Measurements from ENCODE around the gene PLEKHA4.
A peak's percentile ranks its signal among the peaks of the same experiment; 100 is the strongest.
"Not testable (repeated sequence)": the region's sequence is repeated elsewhere in the genome, so short reads cannot be mapped to it uniquely, and the experiment has no call there.

Gene PLEKHA4

DNA sequence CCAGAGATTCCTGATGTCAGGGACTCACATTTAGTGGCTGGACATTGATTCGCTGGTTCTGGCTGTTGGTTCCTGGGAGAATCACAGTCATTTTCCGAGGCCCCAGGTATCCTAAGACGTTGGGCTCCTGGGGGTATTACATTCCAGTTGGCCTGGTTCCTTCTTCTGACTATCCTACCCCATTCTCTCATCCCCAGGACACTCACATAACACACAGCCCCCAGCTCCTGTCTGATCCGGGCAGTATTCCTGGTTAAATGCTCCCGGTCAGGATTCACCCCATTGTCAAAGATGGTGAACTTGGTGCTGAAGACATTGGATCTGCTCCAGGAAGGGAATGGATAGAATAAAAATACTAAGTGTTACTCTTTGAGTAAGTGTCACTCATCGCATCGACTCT is 15.3 kb upstream of the PLEKHA4 start:
- no peak for DNase-seq

DNA sequence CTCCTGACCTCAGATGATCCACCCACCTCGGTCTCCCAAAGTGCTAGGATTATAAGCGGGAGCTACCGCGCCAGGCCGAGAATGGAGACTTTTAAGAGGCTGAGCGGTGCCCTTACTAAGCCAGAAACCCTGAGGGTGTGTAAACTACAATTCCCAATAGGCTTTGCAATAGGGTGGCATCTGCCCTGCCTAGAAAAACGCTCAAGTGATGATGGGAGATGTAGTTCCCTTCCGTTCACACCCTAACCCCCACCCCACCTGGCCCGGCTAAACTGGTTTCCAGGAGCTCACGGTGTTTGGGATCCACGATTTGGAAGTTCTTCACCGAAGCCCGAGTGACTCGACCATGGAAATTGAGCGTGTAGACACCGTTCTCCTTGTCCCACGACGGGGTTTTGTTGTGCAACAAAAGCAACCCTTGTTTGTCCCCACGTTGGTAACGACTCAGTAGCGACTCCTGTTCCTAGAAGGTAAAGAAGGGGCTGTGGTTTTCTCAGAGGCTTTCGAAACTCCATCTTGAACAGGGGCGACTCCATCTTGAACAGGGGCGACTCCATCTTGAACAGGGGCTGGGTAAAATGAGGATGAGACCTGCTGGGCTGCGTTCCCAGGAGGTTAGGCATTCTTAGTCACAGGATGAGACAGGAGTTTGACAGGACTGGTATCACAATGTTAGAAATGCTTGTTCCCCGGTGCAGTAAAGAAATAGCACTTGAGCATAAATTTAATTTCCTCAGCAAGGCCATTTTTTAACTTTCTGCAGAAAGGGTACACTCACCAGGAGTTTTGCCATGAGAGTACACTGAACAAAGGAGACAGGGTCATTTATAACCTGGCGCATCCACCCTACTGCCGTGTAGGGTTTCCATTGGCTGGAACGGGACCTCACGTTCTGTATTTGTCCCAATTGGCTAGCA is 13.6 kb upstream of the PLEKHA4 start:
- DNase-seq = no peak

DNA sequence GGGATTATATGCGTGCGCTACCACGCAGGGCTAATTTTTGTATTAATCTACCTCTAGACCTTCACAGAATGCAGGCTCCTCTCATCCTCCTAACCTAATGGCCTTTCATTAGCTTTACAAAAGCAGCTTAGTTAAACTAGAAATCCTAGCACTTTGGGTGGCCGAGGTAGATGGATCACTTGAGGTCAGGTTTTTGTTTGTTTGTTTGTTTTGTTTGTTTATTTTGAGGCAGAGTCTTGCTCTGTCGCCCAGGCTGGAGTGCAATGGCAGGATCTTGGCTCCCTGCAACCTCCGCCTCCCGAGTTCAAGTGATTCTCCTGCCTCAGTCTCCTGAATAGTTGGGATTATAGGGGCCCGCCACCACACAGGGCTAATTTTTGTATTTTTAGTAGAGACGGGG is 11.3 kb upstream of the PLEKHA4 start:
- not testable (repeated sequence) for DNase-seq

DNA sequence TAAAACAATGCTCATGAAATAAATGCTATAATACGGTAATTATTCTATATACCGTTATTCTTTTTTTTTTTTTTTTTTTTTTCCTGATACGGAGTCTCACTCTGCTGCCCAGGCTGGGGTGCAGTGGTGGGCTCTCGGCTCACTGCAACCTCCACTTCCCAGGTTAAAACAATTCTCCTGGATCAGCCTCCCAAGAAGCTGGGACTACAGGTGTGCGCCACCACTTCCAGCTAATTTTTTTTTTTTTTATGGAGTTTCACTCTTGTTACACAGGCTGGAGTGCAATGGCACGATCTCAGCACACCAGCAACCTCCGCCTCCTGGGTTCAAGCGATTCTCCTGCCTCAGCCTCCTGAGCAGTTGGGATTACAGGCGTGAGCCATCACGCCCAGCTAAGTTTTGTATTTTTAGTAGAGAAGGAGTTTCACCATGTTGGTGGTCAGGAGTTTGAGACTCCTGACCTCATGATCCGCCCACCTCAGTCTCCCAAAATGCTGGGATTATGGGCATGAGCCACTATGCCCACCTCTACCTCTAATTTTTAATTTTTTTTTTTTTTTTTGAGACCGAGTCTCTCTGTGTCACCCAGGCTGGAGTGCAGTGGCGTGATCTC is 10.7 kb upstream of the PLEKHA4 start:
- no peak for DNase-seq

DNA sequence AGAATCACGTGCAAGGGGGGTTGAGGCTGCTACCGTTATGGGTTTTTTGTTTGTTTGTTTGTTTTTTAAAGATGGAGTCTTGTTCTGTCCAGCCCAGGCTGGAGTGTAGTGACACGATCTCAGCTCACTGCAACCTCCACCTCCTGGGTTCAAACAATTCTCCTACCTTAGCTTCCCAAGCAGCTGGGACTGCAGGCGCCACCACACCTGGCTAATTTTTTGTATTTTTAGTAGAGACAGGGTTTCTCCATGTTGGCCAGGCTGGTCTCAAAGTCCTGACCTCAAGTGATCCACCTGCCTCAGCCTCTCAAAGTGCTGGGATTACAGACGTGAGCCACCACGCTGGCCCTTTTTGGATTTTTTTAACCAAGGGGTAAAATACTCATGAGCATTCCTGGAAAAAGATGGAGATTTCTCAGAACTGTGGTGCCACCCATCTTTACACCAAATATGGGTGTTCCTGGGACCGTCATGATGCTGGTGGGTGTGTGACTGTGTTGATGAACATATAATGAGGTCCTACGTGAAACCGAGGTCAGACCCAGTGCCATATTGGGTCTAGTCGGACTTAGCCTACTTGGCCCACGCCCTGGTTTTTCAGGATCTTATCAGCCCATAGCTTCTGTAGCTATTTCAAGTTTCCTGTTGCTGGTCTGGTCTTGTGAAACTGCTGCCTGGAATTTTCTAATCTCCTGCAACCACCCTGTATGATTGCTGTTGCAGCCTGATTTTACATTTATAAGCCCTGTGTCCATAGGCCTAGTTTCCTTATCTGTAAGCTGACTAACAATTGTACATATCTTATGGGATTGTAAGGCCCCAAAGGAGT is 10.0 kb upstream of the PLEKHA4 start:
- DNase-seq = no peak

DNA sequence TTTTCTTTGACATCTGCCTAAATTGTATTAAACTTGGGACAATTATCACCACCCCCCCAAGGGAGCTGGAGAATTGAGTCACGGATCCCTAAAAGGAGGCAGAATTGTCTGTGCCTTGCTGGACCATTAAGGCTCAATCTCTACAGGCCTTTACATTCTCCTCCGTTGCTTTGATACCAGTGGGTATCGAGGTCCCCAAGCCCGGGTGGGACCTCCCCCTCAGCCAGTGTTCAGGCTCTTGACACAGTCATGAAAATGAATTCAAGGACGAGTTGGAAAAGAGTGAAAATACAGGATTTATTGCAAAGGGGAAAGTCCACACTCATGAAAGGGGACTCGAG is 9.4 kb upstream of the PLEKHA4 start:
- no peak for DNase-seq

DNA sequence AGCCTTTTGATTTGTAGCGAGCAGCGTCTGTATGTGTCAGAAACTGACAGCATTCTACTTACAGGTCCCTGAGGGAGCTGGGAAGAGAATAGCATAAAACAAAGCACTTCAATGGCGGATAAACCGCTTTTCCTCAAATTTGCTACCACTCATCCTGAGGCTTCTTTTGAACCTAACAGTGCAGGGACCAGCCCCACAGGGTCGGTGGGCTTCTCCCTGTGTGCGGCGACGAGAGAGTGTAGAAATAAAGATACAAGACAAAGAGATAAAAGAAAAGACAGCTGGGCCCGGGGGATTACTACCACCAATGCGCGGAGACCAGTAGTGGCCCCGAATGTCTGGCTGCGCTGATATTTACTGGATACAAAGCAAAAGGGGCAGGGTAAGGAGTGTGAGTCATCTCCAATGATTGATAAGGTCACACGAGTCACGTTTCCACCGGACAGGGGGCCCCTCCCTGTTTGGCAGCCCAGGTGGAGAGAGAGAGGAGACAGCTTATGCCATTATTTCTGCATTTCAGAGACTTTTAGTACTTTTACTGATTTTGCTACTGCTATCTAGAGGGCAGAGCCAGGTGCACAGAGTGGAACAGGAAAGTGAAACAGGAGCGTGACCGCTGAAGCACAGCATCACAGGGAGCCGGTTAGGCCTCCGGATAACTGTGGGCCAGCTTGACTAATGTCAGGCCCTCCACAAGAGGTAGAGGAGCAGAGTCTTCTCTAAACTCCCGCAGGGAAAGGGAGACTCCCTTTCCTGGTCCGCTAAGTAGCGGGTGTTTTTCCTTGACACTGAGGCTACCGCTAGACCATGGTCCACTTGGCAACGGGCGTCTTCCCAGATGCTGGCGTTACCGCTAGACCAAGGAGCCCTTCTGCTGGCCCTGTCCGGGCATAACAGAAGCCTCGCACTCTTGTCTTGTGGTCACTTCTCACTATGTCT is 7.9 kb upstream of the PLEKHA4 start:
- DNase-seq = not testable (repeated sequence)

DNA sequence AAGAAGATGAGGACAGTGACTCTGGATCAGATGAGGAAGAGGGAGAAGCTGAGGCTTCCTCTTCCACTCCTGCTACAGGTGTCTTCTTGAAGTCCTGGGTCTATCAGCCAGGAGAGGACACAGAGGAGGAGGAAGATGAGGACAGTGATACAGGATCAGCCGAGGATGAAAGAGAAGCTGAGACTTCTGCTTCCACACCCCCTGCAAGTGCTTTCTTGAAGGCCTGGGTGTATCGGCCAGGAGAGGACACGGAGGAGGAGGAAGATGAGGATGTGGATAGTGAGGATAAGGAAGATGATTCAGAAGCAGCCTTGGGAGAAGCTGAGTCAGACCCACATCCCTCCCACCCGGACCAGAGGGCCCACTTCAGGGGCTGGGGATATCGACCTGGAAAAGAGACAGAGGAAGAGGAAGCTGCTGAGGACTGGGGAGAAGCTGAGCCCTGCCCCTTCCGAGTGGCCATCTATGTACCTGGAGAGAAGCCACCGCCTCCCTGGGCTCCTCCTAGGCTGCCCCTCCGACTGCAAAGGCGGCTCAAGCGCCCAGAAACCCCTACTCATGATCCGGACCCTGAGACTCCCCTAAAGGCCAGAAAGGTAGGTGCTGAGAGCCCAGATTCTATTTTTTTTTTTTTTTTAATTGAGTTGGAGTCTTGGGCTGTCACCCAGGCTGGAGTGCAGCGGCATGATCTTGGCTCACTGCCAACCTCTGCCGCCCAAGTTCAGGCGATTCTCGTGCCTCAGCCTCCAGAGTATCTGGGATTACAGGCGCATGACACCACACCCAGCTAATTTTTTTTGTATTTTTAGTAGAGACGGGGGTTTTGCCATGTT is 6.1 kb upstream of the PLEKHA4 start:
- peak; percentile 77 for DNase-seq

DNA sequence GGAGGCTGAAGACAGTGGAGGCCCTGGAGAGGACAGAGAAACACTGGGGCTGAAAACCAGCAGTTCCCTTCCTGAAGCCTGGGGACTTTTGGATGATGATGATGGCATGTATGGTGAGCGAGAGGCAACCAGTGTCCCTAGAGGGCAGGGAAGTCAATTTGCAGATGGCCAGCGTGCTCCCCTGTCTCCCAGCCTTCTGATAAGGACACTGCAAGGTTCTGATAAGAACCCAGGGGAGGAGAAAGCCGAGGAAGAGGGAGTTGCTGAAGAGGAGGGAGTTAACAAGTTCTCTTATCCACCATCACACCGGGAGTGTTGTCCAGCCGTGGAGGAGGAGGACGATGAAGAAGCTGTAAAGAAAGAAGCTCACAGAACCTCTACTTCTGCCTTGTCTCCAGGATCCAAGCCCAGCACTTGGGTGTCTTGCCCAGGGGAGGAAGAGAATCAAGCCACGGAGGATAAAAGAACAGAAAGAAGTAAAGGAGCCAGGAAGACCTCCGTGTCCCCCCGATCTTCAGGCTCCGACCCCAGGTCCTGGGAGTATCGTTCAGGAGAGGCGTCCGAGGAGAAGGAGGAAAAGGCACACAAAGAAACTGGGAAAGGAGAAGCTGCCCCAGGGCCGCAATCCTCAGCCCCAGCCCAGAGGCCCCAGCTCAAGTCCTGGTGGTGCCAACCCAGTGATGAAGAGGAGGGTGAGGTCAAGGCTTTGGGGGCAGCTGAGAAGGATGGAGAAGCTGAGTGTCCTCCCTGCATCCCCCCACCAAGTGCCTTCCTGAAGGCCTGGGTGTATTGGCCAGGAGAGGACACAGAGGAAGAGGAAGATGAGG is 5.3 kb upstream of the PLEKHA4 start:
- no peak for DNase-seq

DNA sequence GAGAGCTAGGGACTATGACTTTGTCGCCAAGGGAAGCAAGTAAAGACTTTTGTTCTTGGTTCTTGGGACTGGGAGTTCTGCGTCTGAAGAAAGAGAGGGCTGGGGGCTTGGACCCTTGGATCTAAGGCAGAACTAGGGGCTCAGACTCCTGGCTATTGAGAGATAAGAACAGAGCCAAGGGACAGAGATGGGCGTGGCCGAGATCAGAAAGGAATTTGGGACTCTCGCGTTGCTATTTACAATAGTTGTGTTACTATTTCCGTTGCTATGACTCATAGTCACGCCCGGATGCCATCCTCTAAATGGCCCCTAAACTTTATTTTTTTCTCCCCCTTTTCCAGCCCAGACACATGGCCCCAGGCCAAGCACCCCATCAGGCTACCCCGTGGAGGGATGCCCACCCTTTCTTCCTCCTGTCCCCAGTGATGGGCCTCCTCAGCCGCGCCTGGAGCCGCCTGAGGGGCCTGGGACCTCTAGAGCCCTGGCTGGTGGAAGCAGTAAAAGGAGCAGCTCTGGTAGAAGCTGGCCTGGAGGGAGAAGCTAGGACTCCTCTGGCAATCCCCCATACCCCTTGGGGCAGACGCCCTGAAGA is 4.6 kb upstream of the PLEKHA4 start:
- DNase-seq = peak; percentile 94

DNA sequence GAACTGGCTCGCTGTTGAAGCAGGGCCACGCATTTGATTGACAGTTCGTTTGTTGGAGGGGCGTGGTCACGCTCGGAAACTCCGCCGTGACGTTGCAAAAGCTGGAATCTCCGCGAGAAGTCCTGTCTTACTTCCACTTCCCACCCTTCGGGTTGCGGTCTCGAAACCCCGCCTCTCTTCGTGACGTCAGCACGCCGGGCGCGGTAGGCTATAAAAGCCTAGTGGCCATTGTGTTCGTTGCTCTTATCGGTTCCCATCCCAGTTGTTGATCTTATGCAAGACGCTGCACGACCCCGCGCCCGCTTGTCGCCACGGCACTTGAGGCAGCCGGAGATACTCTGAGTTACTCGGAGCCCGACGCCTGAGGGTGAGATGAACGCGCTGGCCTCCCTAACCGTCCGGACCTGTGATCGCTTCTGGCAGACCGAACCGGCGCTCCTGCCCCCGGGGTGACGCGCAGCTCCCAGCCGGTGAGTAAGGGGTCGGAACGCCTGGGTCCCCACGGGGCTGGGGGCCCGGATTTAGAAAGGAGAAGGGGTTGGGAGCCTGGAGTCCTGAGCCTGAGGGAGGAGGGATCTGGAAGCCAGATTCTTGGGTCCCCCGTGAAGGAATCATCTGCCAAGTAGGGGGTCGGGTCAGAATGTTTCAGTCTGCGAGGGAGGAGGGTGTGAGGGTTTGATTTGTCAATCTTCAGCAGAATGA is 3.9 kb upstream of the PLEKHA4 start, which contains the start of gene PPP1R15A:
TSS of gene PPP1R15A (plus strand) at position 240 of the 702 bp plus-strand sequence. CDS start 813 bp downstream, outside the sequence.
- DNase-seq = peak; percentile 93

DNA sequence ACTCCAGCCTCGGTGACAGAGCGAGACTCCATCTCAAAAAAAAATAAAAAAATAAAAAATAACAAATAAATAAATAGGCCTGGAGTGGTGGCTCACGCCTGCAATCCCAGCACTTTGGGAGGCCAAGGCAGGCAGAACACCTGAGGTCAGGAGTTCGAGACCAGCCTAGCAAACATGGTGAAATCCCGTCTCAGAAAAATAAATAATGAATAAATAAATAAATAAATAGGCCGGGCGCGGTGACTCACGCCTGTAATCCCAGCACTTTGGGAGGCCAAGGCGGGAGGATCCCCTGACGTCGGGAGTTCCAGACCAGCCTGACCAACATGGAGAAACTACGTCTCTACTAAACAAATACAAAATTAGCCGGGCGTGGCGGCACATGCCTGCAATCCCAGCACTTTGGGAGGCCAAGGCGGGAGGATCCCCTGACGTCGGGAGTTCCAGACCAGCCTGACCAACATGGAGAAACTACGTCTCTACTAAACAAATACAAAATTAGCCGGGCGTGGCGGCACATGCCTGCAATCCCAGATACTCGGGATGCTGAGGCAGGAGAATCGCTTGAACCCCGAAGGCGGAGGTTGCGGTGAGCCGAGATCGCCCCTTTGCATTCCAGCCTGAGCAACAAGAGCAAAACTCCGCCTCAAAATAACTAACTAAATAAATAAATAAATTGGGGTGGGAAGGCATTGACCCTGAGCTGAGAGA is 3.2 kb upstream of the PLEKHA4 start:
- DNase-seq = not testable (repeated sequence)

DNA sequence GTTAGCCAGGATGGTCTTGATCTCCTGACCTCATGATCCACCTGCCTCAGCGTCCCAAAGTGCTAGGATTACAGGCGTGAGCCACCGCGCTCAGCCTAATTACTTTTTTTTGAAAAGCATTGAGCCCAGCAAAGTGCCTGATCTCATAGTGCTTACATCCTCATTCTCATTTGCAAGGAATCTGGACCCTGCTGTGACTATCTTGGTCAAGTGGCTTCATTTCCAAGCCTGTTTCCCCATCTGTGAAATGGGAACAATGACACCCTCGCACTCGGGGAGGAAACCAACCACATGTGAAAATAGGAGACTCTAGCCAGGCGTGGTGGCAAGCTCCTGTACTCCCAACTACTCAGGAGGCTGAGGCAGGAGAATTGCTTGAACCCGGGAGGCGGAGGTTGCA is 1.6 kb upstream of the PLEKHA4 start:
- DNase-seq = no peak

DNA sequence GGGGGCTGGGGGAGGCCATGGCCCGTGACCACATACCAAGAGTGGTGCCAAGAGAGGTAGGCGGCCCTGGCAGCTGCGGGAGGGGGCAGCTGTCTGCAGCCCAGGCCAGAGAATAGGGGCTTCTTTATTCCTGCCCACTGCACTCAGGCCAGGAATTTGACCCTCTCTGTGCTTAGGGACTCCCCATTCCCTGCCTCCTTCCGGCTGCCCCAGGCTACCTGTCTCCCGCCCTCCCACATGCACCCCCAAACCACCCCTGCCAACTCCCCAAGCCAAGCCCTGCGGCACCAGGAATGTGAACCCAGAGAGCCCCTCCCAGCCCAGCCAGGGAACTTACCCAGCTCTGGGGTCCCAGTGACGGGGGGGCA is 687 bp downstream of the PLEKHA4 start:
- no peak for DNase-seq

DNA sequence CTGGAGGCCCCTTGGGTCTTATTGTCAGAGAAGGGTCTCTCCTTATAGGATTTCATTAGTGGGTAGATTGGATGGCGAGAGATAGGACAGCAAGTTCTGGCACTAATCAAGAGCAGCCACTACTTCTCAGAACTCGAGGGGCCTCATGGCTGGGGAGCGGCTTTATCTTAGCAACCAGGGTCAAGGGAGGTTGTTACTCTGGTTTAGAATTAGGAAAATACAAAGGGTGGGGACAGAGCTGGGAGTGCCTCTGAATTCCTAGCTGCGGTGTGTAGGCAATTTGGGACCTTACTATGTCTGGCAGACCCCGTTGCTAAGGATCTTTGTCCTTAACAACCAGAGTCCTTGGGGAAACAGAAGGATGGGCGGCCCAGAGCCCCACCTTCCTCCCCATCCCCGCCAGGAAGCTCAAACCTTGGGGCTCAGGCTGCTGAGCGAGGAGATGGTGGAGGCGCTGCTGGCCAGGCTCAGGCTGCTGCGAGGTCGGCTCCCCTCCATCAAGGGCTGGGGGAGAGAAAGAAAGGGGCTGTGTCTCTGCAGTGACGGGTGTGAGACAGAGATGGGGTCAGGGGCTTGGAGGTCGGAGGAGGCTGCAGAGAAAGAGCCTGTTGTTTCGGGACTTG is 1.2 kb downstream of the PLEKHA4 start:
- DNase-seq = no peak

DNA sequence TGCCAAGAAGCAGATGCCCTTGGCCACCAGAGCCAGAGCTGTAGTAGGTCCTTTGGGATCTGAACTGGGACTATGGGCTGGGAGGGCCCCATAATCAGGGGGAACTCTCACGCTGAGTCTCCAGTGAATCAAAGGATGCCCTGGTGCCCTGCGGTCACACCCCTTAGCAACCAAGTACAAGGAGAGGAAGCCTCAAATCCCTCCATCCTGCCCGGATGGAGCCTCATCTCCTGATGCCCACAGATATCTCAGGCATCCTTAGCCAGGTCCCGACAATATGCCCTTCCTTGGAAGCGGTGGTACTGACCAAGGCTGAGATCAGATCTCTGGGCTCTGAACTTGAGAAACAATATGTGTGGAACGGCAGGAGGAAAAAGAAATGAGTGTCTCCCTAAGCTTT is 1.7 kb downstream of the PLEKHA4 start:
- no peak for DNase-seq

DNA sequence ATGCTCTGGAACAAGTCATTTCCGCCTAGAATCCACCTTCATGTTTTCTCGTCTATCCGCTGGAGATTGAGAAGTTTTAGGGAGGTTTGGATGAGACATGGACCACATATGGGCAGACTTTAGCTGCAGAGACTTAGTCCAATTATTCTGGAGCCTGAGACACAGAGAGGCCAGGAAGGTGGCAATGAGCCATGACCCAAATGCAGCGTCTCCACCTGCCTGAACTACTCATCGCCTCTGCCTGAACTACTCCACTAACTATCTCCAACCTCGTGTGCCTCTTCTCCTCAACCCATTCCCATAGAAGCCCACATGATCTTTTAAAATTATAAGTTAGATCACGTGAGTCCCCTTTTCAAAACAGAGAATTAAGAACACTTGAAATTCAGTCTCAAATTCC is 5.6 kb downstream of the PLEKHA4 start:
- DNase-seq = no peak

DNA sequence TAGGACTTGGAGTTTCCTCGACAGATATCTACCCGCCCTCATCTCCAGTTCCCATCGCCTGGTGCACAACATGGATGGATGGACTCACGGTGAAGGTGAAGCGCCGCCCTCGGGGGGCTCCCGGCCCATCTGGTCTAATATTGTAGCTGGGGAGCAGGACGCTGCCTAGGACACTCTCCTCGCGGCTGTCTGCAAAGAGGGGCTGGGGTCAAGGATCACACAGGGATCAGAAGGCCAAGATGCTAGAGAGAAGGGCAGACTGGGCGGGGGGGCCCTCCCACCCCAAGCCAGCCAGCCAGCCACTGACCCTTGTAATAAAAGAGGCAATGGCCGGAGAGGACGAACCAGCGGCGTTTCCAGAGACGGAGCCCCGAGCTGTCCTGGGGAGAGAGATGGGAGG is 7.1 kb downstream of the PLEKHA4 start:
- no peak for DNase-seq

Data from HCEC 1CT (cell line).